Amniotic stem cell (primary cell): ENCODE results near the gene GLS2.

Source experiments
- DNase-seq: peaks from one replicate; lab custom pipeline; 2025; lab: John Stamatoyannopoulos, UW

The GLS2 gene

GRCh38 chr12:56437430-56438176, 50.4 kb downstream of the GLS2 start:
- DNase-seq = no peak

DNA sequence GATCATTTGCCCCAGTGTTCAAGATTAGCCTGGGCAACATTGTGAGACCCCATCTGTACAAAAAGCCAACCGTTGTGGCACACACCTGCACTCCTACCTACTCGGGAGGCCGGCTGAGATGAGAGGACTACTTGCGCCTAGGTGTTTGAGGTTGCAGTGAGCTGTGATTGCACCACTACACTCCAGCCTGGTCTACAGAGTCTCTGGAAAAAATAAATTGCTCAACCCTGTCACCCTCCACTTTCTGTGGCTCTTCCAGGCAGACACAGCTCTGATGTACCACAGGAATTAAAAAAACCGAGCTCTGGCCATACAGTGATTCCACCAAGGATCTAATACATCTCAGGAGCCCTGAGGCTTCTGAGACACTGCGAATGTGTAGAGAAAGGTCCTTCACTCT, 53.1 kb downstream of the GLS2 start:
- no peak for DNase-seq

- DNase-seq = no peak
Measured at GRCh38 chr12:56431850-56432249, 56.1 kb downstream of the GLS2 start.

DNA sequence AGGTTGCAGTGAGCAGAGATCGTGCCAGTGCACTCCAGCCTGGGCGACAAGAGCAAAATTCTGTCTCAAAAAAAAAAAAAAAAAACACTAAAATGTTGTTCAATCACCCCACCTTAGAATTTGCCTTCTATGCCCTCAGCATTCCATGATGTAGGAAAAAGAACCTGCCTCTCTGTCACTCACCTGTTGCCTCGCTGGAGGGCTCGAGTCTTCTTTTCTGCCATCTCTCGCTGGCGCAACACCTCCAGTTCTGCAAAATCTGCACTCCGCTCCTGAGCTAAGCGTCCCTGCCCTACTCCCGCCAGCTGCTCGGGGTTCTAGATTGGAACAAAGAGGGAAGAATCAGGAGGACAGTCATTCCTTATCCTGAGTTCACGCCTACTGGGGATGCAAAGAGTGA, 56.7 kb downstream of the GLS2 start:
- no peak for DNase-seq

DNA sequence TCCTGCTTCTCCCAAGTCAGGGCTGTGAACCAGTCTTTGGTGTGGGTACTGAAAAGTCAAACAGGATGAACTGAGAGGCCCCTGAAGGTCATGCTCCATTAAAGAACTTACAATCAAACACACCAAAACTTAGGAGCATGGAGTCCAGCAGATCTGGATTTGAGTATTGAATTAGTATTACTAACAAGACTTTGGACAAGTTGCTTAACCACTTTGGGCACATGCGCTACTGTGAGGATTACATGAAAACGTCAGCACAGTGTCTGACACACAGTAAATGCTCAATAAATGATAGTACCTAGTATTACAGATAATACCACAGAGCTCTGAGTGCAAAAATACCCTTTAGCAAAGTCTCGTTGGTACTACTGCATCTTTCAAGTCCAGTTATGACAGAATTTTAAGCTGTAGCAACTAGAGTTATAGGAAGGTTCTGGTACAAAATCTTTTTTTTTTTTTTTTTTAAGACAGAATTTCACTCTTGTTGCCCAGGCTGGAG, 62.0 kb downstream of the GLS2 start:
- no peak for DNase-seq

GRCh38 chr12:56425193-56425592, 62.8 kb downstream of the GLS2 start:
- no peak for DNase-seq
